NCI-H128 (cell line): Measurements from ENCODE around the gene LMOD1.
"Not testable (repeated sequence)": the region's sequence is repeated elsewhere in the genome, so short reads cannot be mapped to it uniquely, and the experiment has no call there.

Experiments
- DNase-seq: peaks from one replicate; lab custom pipeline; 2025; ENCODE audit not compliant: unreplicated experiment; lab: John Stamatoyannopoulos, UW

The LMOD1 gene

DNA sequence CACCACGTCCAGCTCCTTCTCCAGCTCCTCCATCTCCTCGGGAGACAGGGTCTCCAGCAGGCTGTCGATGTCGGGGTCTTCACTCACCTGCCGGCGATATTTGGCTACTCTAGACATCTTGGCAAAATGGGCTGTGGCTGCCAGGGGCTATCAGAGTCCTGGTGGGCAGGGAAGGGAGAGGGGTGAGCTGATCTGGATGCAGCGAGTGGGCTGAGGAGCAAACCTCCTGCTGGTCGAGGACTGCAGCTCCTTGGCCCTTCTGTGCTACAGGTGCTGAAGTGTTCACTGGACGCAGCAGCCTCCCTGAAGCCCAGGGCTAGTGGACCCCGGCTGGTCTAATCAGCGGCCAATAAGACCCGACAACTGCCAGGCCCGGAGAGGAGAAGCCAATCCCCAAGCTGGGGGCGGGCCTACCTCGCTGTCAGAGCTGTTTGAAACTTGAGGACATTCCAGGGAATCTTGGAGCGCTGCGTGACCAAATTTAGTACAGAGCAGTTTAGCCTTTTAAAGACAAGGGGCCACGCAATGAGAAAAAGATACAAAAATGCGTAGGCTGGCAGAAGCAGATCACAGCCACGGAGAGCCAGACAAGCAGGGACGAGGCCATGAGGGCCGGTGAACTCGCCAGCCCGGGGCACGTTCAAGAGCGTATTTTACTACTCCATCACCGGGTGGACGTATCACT, at the start of gene LMOD1:
Gene LMOD1 (minus strand): TSS at position 325 of the 685 bp plus-strand sequence. CDS start 208 bp downstream, at position 117.
- peak; percentile 44 for DNase-seq

DNA sequence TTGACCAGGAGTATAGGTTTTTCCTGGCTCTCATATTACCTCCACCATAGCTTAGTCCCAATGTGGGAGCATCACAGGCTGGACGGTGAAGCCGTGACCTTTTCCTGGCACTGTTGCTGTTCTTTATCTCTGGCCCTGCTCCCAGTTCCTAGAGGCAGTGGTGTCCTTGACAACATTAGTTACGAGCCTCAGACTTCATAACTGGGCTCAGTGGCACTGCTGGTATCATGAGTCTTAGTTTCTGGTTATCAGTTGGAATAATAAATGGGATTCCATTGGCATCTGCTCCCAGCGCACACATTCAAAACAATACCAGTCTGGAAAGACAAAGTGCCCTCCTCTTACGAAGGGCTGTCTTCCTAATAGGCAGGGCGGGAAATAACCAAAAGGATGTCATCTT, 44.1 kb upstream of the LMOD1 start:
- DNase-seq = no peak

DNA sequence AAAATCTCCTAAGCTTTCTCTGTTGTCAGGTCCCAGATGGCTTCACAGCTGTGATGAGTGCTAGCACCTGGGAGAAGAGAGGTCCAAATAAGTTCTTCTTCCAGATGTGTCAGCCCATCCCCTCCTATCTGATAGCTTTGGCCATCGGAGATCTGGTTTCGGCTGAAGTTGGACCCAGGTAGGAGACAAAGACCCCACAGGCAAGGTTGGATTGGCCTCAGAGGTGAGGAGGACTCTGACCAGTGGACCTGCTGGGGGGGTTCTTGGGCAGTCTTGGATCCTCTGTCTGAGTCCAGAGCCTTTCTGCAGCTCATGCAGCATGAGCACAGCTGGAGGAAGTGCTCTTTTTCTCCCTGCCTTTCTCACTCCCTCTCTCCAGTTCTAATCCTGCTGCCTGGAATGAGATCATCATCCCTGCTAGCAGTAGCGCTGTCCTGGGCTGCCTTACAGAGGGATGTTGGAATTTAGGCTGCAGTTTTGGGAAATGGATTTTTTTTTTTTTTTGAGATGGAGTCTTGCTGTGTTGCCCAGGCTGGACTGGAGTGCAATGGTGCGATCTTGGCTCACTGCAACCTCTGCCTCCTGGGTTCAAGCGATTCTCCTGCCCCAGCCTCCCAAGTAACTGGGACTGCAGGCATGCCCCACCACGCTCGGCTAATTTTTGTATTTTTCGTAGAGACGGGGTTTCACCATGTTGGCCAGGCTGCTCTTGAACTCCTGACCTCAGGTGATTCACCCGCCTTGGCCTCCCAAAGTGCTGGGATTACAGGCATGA, 43.2 kb upstream of the LMOD1 start:
- no peak for DNase-seq

DNA sequence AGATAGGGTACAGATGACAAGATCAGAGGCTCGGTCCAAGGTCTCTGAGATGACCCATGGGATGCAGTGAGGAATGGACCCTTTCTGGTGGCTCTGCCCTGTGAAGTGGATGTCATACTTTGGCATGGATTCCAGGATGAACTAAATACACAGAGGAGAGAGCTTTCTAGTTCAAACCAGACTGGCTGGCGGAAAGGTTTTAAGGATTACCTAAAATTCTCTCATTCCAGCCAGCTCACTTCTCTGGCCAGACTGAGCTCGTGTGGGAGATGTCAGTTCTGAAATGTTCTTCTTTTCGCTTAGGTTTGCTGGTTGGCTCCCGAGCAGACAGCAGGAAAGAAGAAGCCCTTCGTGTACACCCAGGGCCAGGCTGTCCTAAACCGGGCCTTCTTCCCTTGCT, 42.3 kb upstream of the LMOD1 start:
- DNase-seq = no peak

DNA sequence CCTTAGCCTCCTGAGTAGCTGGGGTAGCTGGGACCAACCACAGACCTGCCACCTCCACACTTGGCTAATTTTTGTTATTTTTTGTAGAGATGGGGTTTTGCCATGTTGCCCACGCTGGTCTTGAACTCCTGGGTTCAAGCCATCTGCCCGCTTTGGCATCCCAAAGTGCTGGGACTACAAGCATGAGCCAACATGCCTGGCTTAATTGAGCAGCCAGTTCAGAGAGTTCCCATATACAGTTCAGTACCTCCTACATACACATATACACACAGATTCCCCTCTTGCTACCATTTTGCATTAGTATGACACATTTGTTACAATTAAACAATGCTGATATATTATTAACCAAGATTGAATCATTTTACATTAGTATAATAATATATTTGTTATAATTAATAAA, 39.0 kb upstream of the LMOD1 start:
- DNase-seq = no peak

DNA sequence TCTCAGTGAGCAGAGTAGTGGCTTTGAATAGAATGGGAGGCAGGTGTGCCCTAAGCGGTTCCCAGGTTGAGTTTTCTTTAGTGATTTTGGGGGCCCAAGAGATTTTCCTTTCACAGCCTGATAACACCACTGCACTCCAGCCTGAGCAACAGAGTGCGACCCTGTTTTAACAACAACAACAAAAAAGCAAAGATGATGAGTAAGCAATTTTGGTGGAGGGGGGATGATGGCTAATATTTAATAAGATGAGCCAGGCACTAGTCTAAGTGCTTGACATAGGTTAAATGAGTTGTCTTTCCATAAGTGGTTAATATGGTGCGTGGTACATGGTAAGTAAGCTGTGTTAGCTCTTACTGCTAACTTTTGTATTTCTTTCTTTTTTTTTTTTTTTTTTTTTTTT, 38.1 kb upstream of the LMOD1 start:
- DNase-seq = no peak

DNA sequence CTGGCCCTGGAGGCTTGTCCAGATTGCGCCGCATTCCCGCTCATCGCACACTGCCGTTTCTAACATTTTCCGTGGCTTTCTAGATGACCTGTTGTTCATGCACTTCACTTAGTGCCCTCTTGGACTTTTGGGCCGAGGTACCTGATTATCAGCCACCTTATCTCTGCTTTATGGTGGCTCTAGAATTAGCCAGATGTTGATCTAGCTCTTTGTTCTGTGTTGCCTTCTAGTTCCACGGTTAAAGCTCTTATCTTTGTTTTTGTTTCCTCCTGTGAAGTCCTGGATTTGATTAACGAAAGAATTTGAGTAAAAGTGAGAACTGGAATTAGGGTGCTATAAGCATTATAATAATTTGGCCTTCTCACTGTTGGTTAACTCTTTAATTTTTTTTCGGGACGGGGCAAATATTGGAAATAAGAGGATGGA, 37.0 kb upstream of the LMOD1 start:
- no peak for DNase-seq

DNA sequence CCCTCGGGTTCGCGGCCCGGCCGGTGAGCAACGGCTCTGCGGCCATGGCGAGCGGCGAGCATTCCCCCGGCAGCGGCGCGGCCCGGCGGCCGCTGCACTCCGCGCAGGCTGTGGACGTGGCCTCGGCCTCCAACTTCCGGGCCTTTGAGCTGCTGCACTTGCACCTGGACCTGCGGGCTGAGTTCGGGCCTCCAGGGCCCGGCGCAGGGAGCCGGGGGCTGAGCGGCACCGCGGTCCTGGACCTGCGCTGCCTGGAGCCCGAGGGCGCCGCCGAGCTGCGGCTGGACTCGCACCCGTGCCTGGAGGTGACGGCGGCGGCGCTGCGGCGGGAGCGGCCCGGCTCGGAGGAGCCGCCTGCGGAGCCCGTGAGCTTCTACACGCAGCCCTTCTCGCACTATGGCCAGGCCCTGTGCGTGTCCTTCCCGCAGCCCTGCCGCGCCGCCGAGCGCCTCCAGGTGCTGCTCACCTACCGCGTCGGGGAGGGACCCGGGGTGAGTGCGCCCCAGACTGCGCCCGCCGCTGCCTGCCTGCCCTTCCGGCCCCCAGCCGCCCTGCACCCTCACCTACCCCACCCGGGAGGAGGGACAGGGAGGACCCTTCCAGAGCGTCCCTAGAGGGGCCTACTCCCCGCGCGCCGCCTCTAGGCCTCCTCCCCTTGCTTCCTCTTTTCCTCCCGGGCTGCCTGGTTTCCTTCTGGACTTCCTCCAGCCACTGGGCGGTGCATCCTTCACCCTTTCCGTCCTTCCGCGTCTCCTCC, 36.5 kb upstream of the LMOD1 start, which contains the start of gene RNPEP:
Gene RNPEP (plus strand): TSS at position 26 of the 757 bp plus-strand sequence. CDS start 19 bp downstream, at position 45.
- DNase-seq = peak; percentile 59

DNA sequence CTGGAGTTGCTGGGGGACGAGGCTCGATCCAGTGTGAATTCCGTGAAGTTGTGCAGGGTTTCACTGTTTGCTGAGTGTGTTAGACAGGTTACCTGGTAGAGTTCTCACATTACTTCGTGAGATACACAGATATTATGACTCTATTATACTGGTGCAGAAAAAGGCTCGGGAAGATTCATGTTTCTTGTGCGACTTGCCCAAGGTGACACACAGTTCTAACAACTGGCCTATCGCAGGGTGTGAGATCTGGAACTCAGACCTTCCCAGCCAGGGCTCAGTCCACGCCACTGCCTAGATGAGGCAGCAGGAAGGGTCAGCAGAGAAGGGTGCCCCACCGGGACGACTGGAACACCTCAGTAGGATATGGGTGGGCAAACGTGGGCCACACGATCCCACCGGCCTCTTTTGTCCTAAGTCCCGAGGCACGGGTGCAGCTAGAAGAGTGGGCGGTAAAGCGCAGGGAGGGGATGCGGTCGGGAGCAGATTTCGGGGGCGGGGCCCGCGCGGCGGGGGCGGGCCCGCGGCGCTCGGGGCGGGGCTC, 35.8 kb upstream of the LMOD1 start:
- no peak for DNase-seq

DNA sequence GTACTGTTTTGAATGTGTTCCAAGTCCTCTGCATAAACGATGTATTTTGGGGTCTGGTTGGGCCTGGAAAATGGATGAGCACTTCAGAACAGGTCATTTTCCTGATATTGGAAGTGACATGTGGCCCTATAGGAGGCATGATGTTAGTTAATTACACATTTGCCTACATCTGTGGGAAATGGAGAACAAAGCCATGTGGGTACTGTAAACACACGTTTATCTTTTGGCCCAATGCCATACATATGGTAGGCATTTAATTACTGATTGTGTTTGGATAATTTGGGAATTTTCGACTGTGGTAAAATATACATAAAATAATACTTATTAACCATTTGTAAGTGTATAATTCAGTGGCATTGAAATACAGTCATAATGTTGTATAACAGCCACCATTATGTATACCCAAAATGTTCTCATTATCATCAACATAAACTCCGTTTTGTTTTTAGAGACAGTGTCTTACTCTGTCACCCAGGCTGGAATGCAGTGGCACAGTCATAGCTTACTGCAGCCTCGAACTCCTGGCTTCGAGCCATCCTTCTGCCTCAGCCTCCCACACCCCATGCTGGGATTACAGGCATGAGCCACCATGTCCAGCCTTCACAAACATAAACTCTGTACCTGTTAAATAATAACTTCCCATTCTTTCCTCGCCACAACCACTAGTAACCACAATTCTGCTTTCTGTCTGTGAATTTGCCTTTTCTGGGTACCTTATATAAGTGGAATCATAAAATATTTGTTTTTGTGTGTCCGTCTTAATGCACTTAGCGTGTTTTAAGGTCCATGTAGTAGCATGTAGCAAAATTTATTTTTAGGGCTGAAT, 24.2 kb upstream of the LMOD1 start:
- DNase-seq = no peak

DNA sequence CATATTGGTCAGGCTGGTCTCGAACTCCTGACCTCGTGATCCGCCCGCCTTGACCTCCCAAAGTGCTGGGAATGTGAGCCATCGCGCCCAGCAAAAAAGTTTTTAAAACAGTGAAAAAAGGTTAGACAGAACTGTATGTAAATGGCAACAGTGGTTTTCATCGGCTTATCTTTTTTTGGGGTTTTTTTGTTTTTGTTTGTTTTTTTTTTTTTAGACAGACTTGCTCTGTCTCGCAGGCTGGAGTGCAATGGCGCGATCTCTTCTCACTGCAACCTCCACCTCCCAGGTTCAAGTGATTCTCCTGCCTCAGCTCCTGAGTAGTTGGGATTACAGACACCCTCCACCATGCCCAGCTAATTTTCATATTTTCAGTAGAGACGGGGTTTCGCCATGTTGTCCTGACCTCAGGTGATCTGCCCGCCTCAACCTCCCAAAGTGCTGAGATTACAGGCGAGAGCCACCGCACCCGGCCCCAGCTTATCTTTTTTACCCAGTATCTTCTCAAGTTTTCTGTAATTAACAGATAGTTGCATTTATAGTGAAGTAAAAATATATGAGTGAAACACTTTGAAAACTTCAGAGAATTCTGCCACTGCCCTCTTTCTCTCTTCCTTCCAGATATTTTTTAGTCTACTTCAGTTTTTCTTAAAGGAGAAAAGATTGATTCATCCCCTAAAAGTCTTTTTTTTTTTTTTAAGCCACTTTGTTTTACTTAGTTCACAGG, 22.0 kb upstream of the LMOD1 start:
- no peak for DNase-seq

DNA sequence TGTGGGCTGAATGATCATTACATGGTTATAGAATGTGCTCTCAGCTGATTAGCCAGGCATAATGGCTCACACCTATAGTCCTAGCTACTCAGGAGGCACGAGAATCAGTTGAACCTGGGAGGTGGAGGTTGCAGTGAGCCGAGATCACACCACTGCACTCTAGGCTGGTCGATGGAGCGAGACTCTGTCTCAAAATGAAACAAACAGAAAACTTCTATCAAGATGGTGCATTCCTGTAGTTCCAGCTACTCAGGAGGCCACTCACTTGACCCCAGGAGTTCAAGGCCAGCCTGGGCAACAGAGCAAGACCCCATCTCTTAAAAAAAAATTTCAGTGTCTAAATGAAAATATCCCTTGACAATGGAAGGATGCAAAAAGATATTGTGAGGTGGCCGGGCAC, 19.8 kb upstream of the LMOD1 start:
- no peak for DNase-seq

DNA sequence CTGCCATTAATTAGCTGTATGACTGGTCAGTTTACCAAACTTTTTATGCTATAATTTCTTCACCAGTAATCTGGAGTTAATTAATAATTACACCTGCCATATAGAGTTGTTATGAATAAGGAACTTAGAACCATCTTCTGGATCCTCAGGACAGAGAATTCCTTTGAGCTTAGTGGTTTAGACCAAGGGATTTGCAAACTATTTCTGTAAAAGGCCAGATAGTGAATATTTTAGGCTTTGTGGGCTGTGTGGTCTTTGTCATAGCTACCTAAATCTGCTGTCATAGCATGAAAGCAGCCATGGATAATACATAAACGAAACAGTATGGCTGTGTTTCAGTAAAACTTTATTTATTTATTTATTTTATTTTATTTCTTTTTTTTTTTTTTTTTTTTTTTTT, 17.9 kb upstream of the LMOD1 start:
- no peak for DNase-seq

DNA sequence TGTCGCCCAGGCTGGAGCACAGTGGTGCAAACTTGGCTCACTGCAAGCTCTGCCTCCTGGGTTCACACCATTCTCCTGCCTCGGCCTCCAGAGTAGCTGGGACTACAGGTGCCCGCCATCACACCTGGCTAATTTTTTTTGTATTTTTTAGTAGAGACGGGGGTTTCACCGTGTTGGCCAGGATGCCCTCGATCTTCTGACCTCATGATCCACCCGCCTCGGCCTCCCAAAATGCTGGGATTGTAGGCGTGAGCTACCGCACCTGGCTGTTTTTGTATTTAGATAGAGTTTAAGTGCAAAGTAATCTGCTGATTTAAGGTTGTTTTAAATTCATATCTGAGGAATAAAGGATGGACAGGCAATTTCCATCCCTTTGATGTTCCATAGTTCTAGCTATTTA, 16.0 kb upstream of the LMOD1 start:
- DNase-seq = not testable (repeated sequence)

DNA sequence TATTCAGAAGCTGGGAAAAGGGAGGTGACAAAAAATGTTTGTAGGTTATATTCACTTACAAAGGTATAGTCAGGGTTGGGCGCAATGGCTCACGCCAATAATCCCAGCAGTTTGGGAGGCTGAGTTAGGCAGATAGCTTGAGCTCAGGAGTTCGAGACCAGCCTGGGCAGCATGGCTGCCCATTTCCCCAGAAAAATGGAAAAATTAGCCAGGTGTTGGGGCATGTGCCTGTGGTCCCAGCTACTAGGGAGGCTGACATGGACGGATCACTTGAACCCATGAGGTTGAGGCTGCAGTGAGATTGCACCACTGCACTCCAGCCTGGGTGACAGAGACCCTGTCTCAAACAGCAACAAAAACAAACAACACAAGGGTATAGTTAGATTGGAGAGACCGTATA, 12.0 kb upstream of the LMOD1 start:
- DNase-seq = no peak

DNA sequence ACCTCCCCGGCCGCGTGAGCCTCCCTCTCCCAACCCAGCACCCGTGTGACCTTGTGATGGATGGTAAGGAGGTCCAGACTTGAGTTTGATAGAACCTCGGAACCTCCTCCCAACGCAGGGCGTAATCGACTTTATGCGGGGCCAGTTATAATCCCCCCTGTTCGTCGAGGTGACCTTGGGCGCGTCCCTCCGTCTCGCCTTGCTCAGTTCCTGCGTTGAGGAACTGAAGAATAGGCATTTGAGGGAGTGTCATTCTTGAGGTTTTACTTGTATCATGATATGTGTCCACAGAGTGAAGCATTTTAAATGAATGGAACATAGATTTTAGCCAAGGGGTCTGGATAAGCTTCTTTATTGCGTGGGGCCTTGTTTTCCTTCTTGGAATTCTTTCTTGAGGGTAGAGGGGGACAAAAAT, 9.4 kb upstream of the LMOD1 start:
- DNase-seq = no peak

DNA sequence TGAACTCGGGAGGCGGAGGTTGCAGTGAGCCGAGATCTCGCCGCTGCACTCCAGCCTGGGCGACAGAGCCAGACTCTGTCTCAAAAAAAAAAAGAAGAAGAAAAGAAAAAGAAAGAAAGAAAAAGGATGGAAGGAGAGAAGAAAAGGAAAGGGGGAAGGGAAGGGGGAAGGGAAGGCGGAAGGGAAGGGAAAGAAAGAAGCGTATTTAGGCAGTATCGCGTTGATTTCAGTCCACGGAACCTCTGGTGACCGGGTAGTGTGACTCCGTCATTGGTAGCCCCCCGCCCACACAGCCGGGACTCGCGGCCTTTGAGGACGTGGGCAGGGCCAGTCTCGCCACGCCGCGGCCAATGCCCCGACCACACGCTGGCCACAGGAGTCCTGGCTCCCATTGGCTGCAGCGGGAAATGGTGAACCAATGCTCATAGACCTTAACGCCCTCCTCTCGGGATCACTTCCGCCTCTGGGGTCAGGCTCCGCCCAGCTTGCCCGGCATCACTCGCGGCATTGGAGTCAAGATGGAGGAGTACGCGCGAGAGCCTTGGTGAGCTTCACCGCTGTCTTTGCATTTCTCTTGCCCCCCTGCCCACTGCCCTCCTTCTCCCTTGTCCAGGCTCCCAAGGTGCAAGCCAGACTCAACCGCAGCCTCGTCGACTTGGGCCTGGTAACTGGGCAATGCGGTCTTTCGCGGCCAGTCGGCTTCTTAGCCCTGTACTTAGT, 8.8 kb upstream of the LMOD1 start, which contains the start of gene TIMM17A:
Gene TIMM17A (plus strand): TSS at position 495 of the 720 bp plus-strand sequence. CDS start 24 bp downstream, at position 519.
- DNase-seq = peak; percentile 92

DNA sequence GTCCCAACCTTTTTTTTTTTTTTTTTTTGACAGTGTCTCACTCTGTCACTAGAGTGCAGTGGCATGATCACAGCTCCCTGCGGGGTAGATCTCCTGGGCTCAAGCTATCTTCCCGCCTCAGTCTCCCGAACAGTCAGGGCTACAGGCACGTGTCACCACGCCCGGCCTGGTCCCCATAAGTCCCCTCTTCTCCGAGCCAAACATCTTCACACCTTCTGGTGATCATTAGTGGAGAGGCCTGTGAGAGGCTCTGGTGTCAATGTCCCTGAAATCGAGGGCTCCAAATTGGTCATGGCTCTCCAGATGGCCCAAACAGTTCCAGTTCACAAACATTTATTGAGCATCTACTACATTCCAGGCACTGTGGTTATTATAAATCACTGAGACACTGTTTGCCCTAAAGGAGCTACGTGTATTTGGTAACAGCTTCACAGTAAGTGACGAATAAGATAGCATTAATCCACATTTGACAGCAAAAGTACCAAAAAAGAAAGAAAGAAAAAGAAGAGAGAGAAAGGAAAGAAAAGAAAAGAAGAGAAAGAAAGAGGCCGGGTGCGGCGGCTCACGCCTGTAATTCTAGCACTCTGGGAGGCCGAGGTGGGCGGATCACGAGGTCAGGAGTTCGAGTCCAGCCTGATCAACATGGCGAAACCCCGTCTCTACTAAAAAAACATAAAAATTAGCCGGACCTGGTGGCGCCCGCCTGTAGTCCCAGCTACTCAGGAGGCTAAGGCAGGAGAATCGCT, 8.1 kb upstream of the LMOD1 start:
- no peak for DNase-seq
